Left ventricle myocardium inferior (tissue), 1 donor: ENCODE measurements around the gene FYB2. TPM values are rescaled to one million over a fixed set of nuclear protein-coding genes. Genes with fewer than 3 reads are reported as not detected.

Source experiments
- DNase-seq: peaks from one replicate; pipeline ENCODE4 v3.0.0-alpha.2; 2020
- H3K27ac ChIP-seq: fragments of 200-600 bp; replicated peaks from 2 replicates; pipeline ENCODE4 v1.8.0; 2021
- H3K27me3 ChIP-seq: fragments of 200-600 bp; 2 replicates; pipeline ENCODE4 v1.8.0; 2021; ENCODE audit warnings: low read depth
- H3K36me3 ChIP-seq: fragments of 200-600 bp; 2 replicates; pipeline ENCODE4 v1.8.0; 2021
- H3K4me1 ChIP-seq: fragments of 200-600 bp; 2 replicates; pipeline ENCODE4 v1.8.0; 2021
- H3K4me3 ChIP-seq: fragments of 200-600 bp; 2 replicates; pipeline ENCODE4 v1.8.0; 2021; ENCODE audit warnings: mild to moderate bottlenecking, moderate library complexity
- H3K9me3 ChIP-seq: fragments of 200-600 bp; replicated peaks from 2 replicates; pipeline ENCODE4 v1.8.0; 2021
- intact Hi-C: fragments of 100-400 bp; cut with micrococcal nuclease; formaldehyde crosslinking; loops from one replicate; pipeline ENCODE4 v1.11.0; 2022
- total RNA-seq: library from RNA; stranded (reverse); fragmentation: NEBNext Ultra II Directional; extraction: Animal tissue kit (Norgen Biotek cat#: 25700); gene quantifications from one replicate; pipeline ENCODE4 v1.2.1, GENCODE V29; 2021
- TF ChIP-seq, protein P1 (sequence below): fragments of 200-600 bp; IDR thresholded peaks from 2 replicates; pipeline ENCODE4 v1.8.0; 2021; ENCODE audit warnings: antibody characterized with exemption, mild to moderate bottlenecking, borderline replicate concordance
- donor health status: DM: no; HTN: yes; CAD: no; lungs with severe emphysema.

Gene FYB2
- total RNA-seq, 1 donor from 2014 or later = 5.7 TPM

DNA sequence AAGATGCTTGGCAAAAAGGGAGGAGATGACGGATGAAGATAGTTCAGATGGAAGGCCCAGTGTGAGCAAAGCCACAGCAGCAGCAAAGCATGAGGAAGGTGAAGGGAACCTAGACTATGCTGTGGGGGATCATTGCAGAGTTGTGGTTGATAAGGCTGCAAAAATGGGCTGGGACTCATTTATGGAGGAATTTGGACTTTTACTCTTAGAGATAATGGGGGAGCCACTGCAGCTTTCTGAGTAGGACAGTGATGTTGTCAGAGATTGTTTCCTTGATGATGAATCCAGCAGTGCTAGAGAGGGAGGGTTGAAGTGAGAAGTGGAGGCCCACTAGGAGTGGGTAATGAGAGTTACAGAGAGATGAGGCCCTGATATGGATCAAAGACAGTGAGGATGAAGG, 33.3 kb upstream of the FYB2 start:
- Histone ChIP-seq H3K4me1 (no peaks in the 10 kb centered on the region), H3K36me3 (no peaks in the 10 kb centered on the region)
- no peak for DNase-seq

DNA sequence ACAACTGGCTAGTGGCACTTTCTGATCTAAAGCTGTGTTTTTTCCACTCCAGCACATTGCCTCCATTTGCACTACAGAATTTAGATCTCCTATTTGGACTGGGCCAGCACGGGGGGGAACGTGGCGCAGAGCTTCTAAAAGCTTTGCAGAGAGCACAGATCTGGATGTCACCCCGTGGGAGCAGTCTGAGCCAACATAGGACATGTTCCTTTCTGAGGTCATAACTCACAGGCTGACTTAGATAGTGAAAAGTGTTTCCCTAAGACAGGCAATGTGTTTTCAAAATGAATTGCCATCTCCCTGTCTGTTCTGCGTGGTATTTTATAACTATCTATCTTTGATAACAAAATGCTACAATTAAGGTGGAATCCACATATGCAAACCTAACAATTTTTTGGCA, 31.7 kb upstream of the FYB2 start:
- intact Hi-C loops = no loop called here
- peaks cover 10% of the 10 kb centered on the region for H3K27me3 ChIP-seq
- no peaks in the 10 kb centered on the region for H3K9me3 ChIP-seq
- H3K4me1 ChIP-seq = no peaks in the 10 kb centered on the region
- H3K27ac ChIP-seq = no peak overlapping the region
- no peak for DNase-seq
- H3K4me3 ChIP-seq = no peak overlapping the region
- no peaks in the 10 kb centered on the region for H3K36me3 ChIP-seq
- TF ChIP-seq, protein P1, sequence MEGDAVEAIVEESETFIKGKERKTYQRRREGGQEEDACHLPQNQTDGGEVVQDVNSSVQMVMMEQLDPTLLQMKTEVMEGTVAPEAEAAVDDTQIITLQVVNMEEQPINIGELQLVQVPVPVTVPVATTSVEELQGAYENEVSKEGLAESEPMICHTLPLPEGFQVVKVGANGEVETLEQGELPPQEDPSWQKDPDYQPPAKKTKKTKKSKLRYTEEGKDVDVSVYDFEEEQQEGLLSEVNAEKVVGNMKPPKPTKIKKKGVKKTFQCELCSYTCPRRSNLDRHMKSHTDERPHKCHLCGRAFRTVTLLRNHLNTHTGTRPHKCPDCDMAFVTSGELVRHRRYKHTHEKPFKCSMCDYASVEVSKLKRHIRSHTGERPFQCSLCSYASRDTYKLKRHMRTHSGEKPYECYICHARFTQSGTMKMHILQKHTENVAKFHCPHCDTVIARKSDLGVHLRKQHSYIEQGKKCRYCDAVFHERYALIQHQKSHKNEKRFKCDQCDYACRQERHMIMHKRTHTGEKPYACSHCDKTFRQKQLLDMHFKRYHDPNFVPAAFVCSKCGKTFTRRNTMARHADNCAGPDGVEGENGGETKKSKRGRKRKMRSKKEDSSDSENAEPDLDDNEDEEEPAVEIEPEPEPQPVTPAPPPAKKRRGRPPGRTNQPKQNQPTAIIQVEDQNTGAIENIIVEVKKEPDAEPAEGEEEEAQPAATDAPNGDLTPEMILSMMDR = no peak

More for the DNA sequence above, 33.3 kb upstream of the FYB2 start:
- intact Hi-C loops = no loop called here
- TF ChIP-seq, protein P1 = no peak
- no peak overlapping the region for H3K27ac ChIP-seq
- peaks cover 1% of the 10 kb centered on the region for H3K27me3 ChIP-seq
- H3K9me3 ChIP-seq = no peaks in the 10 kb centered on the region
- H3K4me3 ChIP-seq = no peak overlapping the region

DNA sequence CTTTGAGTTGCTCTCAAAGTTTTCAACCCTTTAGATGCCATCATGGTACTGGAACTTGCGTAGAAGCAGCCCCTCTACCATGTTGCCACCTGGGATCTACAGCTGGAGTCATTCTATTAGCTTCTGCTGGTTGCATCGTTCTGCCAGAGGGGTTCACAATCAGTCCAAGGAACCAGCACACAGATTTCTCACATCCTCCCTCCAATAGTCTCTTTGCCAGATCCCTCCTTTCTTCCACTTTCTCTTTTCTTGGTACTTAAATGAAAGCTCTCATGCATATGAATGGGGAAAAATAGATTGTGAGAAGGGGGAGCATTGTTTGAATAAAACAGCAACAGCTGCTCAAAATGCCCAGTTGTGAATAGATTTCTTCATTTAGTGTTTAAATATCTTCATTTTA, 31.2 kb upstream of the FYB2 start:
- H3K27me3 ChIP-seq = peaks cover 15% of the 10 kb centered on the region
- H3K9me3 ChIP-seq = no peaks in the 10 kb centered on the region
- intact Hi-C loops = no loop called here
- no peak overlapping the region for H3K27ac ChIP-seq
- TF ChIP-seq, protein P1 = no peak
- no peak for DNase-seq
- no peaks in the 10 kb centered on the region for H3K36me3 ChIP-seq
- no peak overlapping the region for H3K4me3 ChIP-seq
- H3K4me1 ChIP-seq = no peaks in the 10 kb centered on the region

DNA sequence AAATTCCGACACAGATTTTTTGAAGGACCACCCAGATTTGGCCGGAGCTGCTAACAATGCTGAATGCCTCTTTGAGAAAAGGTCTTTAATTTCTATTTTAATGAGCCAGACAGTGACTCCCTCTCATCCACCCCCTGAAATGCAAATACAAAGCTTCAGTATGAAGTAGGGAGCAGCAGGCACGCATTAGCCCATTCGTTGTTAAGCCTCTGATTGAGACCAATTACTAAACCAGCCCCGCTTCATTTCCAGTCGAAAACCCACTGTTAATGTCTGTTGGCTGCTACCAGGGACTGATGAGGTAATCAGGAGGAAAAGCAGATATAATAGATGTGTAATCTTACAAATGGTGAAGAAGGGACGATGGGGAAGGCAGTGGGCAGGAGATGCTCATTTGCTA, 30.5 kb upstream of the FYB2 start:
- no peaks in the 10 kb centered on the region for H3K36me3 ChIP-seq
- no peaks in the 10 kb centered on the region for H3K4me1 ChIP-seq
- intact Hi-C loops = no loop called here
- no peaks in the 10 kb centered on the region for H3K9me3 ChIP-seq
- DNase-seq = no peak
- no peak overlapping the region for H3K4me3 ChIP-seq
- TF ChIP-seq, protein P1 = no peak
- no peak overlapping the region for H3K27ac ChIP-seq
- peaks cover 18% of the 10 kb centered on the region for H3K27me3 ChIP-seq

DNA sequence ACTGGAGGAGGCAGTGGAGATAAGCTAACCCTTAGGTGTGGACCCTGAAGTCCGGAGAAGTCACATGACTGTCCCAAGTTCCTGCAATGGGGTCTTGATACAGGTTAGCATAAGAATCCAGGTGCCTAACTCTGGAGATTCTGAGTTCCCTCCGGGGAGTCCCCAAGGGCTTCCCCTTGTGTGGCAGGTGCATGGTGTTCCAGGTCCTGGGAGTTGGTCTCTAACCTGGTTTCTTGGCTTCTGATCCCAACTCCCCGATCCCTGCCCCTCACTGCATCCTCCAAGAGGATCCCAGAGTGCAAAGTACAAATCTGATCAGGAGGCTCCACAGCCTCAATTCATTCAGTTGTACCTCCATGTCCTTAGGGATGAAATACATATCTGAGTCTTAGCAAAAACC, 26.1 kb upstream of the FYB2 start:
- Histone ChIP-seq H3K4me3 (no peak overlapping the region), H3K27me3 (peaks cover 25% of the 10 kb centered on the region), H3K4me1 (no peaks in the 10 kb centered on the region), H3K9me3 (no peaks in the 10 kb centered on the region), H3K36me3 (no peaks in the 10 kb centered on the region), H3K27ac (no peak overlapping the region)
- TF ChIP-seq, protein P1 = no peak
- intact Hi-C loops = no loop called here
- no peak for DNase-seq
